ENCODE results near the gene SNX30. TPM values are rescaled to one million over a fixed set of nuclear protein-coding genes. Genes with fewer than 3 reads are reported as not detected.

The SNX30 gene
- total RNA-seq, 1 donor from 2014 or later = 12.7 TPM

DNA sequence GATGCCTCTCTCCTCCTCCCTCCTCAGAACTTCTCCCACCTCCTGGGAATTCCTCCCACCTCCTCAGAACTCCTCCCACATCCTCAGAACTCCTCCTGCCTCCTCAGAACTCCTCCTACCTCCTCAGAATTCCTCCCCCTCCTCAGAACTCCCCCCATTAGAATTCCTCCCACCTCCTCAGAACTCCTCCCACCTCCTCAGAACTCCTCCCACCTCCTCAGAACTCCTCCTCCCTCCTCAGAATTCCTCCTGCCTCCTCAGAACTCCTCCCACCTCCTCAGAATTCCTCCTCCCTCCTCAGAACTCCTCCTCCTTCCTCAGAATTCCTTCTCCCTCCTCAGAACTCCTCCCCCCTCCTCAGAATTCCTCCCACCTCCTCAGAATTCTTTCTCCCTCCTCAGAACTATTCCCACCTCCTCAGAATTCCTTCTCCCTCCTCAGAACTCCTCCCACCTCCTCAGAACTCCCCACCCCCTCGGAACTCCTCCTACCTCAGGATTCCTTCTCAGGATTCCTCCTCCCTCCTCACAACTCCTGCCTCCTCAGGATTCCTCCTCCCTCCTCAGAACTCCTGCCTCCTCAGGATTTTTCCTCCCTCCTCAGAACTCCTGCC lies 116.2 kb downstream of the SNX30 start:
- no peak for DNase-seq (ENCODE audit: low spot score in 2 of 2, unreplicated experiment in 2 of 2)
- H3K27me3 Mint-ChIP-seq (ENCODE audit: low read depth) = no peaks in the 10 kb centered on the region
- no peak overlapping the region for H3K27ac Mint-ChIP-seq
- no peak for TF ChIP-seq CTCF (IDR thresholded peaks at IDR 0.05; ENCODE audit: unreplicated experiment)
- H3K36me3 Mint-ChIP-seq = peaks cover 15% of the 10 kb centered on the region
- H3K4me1 Mint-ChIP-seq = peaks cover under 1% of the 10 kb centered on the region
- no peak overlapping the region for H3K4me3 Mint-ChIP-seq
- H3K9me3 Mint-ChIP-seq = no peaks in the 10 kb centered on the region

- H3K4me1 Mint-ChIP-seq = no peaks in the 10 kb centered on the region
- H3K4me3 Mint-ChIP-seq = no peak overlapping the region
- no peak overlapping the region for H3K27ac Mint-ChIP-seq
- peaks cover 19% of the 10 kb centered on the region for H3K36me3 Mint-ChIP-seq
- no peak for TF ChIP-seq CTCF (IDR thresholded peaks at IDR 0.05; ENCODE audit: unreplicated experiment)
- no peaks in the 10 kb centered on the region for H3K27me3 Mint-ChIP-seq (ENCODE audit: low read depth)
- H3K9me3 Mint-ChIP-seq = no peaks in the 10 kb centered on the region
- no peak for DNase-seq (ENCODE audit: low spot score in 2 of 2, unreplicated experiment in 2 of 2)
Measured at GRCh38 chr9:112867275-112867991, 116.9 kb downstream of the SNX30 start.

GRCh38 chr9:112868461-112868860 lies 117.9 kb downstream of the SNX30 start:
- no peaks in the 10 kb centered on the region for H3K9me3 Mint-ChIP-seq

GRCh38 chr9:112869041-112869529 lies 118.5 kb downstream of the SNX30 start:
- Mint-ChIP-seq H3K9me3 (no peaks in the 10 kb centered on the region), H3K4me3 (no peak overlapping the region), H3K27ac (no peak overlapping the region), H3K27me3 (ENCODE audit: low read depth) (no peaks in the 10 kb centered on the region), H3K4me1 (no peaks in the 10 kb centered on the region), H3K36me3 (peaks cover 19% of the 10 kb centered on the region)
- no peak for TF ChIP-seq CTCF (IDR thresholded peaks at IDR 0.05; ENCODE audit: unreplicated experiment)
- no peak for DNase-seq (ENCODE audit: low spot score in 2 of 2, unreplicated experiment in 2 of 2)

More at GRCh38 chr9:112868461-112868860, 117.9 kb downstream of the SNX30 start:
- DNase-seq (ENCODE audit: low spot score in 2 of 2, unreplicated experiment in 2 of 2) = no peak
- Mint-ChIP-seq H3K27me3 (ENCODE audit: low read depth) (no peaks in the 10 kb centered on the region), H3K4me3 (no peak overlapping the region), H3K36me3 (peaks cover 19% of the 10 kb centered on the region), H3K4me1 (no peaks in the 10 kb centered on the region), H3K27ac (no peak overlapping the region)
- TF ChIP-seq CTCF (IDR thresholded peaks at IDR 0.05; ENCODE audit: unreplicated experiment) = no peak

- Mint-ChIP-seq H3K4me1 (no peaks in the 10 kb centered on the region), H3K36me3 (peaks cover 19% of the 10 kb centered on the region), H3K4me3 (no peak overlapping the region), H3K9me3 (no peaks in the 10 kb centered on the region), H3K27ac (no peak overlapping the region), H3K27me3 (ENCODE audit: low read depth) (no peaks in the 10 kb centered on the region)
- DNase-seq (ENCODE audit: low spot score in 2 of 2, unreplicated experiment in 2 of 2) = no peak
- no peak for TF ChIP-seq CTCF (IDR thresholded peaks at IDR 0.05; ENCODE audit: unreplicated experiment)
Measured at GRCh38 chr9:112869917-112870316, 119.4 kb downstream of the SNX30 start.
